ENCODE measurements around the gene C4orf17.

- TF ChIP-seq SP1 (CRISPR knock-in tag; conservative IDR thresholded peaks at IDR 0.05): no peak
- TF ChIP-seq RELA (CRISPR knock-in tag; IDR thresholded peaks at IDR 0.05; ENCODE audit: borderline replicate concordance): no peak
- TF ChIP-seq E2F4 (CRISPR knock-in tag; IDR thresholded peaks at IDR 0.05; ENCODE audit: borderline replicate concordance, low read depth): no peak
Measured at GRCh38 chr4:99585516-99585915, 74.7 kb downstream of the C4orf17 start.
